ENCODE data around the gene EMC9. TPM values are rescaled to one million over a fixed set of nuclear protein-coding genes. Genes with fewer than 3 reads are reported as not detected.

EMC9 gene
- total and polyA plus RNA-seq, 9 donors = 5.1 to 30.7 (median 17.3) TPM

DNA sequence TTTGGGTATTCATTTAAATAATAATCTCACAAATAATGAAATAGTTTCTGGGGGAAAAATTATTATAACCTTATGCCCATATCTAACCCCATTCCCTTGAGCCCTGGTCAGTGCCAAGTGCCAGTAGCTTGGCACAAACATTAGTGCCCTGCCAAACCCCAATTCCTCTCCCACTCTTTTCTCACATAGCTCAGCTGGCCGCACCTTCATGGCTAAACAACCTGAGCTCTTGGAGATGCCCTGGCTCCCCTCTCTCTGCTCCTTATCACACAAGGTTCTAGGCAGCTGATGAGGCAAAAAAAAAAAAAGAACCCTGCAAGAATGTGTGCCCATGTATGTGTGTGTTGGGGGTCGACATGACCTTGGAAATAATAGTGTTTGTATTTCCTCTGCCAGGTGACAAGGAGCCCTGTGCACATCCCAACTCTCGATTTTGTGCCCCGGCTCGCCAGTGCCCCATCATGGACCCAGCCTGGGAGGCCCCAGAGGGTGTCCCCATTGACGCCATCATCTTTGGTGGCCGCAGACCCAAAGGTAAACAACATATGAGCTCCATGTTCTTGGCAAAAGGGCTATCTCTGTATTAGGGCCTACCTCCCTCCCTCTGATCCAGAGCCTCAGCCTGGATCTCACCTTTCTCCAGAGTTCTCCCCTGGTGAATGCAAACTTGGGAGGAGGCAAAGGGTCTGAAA is 38.9 kb downstream of the EMC9 start:
- Histone ChIP-seq H3K27ac (no peak overlapping the region), H3K9me3 (no peaks in the 10 kb centered on the region), H3K4me3 (no peak overlapping the region), H3K27me3 (no peaks in the 10 kb centered on the region), H3K36me3 (no peaks in the 10 kb centered on the region), H3K4me1 (ENCODE audit: insufficient read depth) (no peaks in the 10 kb centered on the region)
- intact Hi-C loops (cut with DNase I) = loop anchor here in 3 of 4 donors (5.0 to 10.0 kb wide), 2 partner anchors 40 to 48 kb away; partner anchors contain the start of gene CARMIL3 (in 2 of the 3)
- WGBS, 3 donors = 76 to 91% (median 83%) methylated on average over 7 of the region's 7 CpGs
- peak in 1 of 5 donors; percentile 6 for DNase-seq
- no peak for TF ChIP-seq POLR2A (IDR thresholded peaks at IDR 0.05)
- no peak for TF ChIP-seq EP300 (IDR thresholded peaks at IDR 0.05)
- TF ChIP-seq, protein P1, sequence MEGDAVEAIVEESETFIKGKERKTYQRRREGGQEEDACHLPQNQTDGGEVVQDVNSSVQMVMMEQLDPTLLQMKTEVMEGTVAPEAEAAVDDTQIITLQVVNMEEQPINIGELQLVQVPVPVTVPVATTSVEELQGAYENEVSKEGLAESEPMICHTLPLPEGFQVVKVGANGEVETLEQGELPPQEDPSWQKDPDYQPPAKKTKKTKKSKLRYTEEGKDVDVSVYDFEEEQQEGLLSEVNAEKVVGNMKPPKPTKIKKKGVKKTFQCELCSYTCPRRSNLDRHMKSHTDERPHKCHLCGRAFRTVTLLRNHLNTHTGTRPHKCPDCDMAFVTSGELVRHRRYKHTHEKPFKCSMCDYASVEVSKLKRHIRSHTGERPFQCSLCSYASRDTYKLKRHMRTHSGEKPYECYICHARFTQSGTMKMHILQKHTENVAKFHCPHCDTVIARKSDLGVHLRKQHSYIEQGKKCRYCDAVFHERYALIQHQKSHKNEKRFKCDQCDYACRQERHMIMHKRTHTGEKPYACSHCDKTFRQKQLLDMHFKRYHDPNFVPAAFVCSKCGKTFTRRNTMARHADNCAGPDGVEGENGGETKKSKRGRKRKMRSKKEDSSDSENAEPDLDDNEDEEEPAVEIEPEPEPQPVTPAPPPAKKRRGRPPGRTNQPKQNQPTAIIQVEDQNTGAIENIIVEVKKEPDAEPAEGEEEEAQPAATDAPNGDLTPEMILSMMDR (IDR thresholded peaks at IDR 0.05) = no peak

DNA sequence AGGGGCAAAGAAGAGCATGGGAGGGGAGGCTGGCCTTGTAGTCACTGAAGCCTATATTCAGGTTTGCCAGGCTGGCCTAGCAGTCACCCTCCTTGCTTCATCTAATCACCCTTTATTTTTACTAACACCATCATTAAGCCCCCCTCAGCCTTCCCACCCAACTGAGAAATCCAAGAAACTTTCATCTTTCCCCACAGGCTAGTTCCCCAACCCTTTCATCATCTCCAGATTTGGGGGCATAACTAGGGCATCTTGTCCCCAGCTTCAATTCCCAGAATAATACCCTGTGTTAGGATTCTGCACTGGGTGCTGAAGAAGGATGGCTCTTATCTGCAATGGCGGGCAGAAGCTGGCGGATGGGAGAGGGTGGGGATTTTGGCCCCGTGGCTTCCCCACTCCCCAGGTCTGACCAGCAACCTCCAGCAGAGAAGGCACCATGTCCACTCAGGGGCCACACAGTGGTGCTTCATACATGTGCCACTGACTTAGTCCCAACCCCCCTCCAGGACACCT is 40.4 kb downstream of the EMC9 start:
- no peak overlapping the region for H3K27ac ChIP-seq
- no peak for TF ChIP-seq EP300 (IDR thresholded peaks at IDR 0.05)
- TF ChIP-seq, protein P1 (IDR thresholded peaks at IDR 0.05) = no peak
- TF ChIP-seq POLR2A (IDR thresholded peaks at IDR 0.05) = no peak
- no peak for DNase-seq
- intact Hi-C loops (cut with DNase I) = loop anchor here in 3 of 4 donors (5.0 to 10.0 kb wide), 2 partner anchors 39 to 46 kb away; partner anchors contain the start of gene CARMIL3 (in 2 of the 3)
- no peaks in the 10 kb centered on the region for H3K36me3 ChIP-seq
- 83 to 100% (median 93%) methylated on average over 3 of the region's 3 CpGs for WGBS, 3 donors
- no peaks in the 10 kb centered on the region for H3K4me1 ChIP-seq (ENCODE audit: insufficient read depth)
- H3K27me3 ChIP-seq = no peaks in the 10 kb centered on the region
- H3K4me3 ChIP-seq = no peak overlapping the region
- H3K9me3 ChIP-seq = no peaks in the 10 kb centered on the region

DNA sequence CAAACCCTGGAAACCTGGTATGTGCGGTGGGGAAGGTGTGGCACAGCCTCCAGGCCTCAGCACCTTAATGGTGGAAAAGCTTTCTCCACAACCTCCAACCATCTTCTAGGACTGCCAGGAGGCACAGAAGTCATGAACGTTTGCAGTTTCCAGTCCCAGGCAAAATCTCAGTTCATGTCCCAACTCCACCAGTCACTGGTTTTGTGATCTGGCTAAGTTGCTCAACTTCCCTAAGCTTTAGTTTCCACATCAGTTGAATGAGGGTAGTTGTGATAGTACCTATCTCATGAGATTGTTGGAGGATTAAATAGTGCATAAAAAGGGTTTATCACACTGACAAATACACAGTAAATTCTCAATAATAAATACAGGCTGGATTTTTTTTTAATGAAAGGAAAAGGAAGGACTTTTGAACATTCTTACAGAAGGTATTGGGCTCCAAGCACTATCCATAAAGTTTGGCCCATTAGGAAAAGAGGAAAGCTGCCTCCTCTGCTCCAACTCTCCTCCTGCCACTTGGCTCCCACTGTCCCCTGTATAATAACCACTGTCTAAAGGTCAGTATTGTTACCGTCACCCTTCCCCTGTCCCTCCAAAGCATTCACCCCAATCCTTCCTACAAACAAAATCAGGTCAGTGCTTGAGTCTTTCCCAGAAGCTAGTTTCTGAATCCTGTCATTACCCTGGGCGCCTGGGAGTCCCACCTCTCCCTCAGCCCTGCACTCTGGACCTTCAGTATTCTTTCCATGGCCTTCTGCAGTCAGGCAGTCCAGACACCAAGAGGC is 41.0 kb downstream of the EMC9 start:
- TF ChIP-seq, protein P1 (IDR thresholded peaks at IDR 0.05) = no peak
- TF ChIP-seq EP300 (IDR thresholded peaks at IDR 0.05) = no peak
- Histone ChIP-seq H3K4me1 (ENCODE audit: insufficient read depth) (no peaks in the 10 kb centered on the region), H3K27me3 (no peaks in the 10 kb centered on the region), H3K4me3 (no peak overlapping the region), H3K27ac (no peak overlapping the region), H3K36me3 (no peaks in the 10 kb centered on the region), H3K9me3 (no peaks in the 10 kb centered on the region)
- intact Hi-C loops (cut with DNase I) = loop anchor here in 3 of 4 donors (5.0 to 10.0 kb wide), 2 partner anchors 38 to 46 kb away; partner anchors contain the start of gene CARMIL3 (in 2 of the 3)
- DNase-seq = no peak
- 78 to 87% (median 80%) methylated on average over 4 of the region's 4 CpGs for WGBS, 3 donors

DNA sequence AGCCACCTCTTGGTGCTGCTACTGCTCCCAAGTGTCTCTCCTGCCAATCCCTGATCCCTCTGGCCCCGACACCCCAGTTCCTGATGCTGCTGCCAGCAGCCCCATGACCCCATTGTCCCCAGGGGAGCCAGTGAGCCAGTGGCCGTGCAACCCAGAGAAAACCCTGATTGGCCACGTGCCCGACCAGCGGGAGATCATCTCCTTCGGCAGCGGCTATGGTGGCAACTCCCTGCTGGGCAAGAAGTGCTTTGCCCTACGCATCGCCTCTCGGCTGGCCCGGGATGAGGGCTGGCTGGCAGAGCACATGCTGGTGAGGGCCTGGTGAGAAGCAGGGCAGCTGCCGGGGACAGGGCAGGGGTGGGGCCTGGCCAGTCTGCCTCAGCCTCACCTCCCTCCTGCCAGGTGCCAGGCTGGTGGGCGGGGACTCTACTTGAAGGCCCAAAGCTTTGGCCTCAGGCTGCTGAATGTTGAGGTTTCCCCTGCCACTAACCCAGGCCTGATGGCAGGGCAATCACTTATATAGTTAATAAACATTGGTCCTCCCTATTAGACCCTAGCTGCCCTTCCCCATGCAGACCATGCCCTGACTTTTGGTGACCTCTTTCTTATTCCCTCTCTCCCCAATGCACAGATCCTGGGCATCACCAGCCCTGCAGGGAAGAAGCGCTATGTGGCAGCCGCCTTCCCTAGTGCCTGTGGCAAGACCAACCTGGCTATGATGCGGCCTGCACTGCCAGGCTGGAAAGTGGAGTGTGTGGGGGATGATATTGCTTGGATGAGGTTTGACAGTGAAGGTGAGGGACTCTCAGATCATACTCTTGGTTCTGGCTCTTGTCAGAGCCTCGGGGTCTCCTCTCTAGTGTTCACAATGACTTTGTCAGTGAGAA is 42.2 kb downstream of the EMC9 start:
- 89 to 90% (median 89%) methylated on average over 17 of the region's 17 CpGs for WGBS, 3 donors
- no peaks in the 10 kb centered on the region for H3K4me1 ChIP-seq (ENCODE audit: insufficient read depth)
- H3K27me3 ChIP-seq = no peaks in the 10 kb centered on the region
- TF ChIP-seq POLR2A (IDR thresholded peaks at IDR 0.05) = no peak
- TF ChIP-seq, protein P1 (IDR thresholded peaks at IDR 0.05) = no peak
- TF ChIP-seq EP300 (IDR thresholded peaks at IDR 0.05) = no peak
- no peaks in the 10 kb centered on the region for H3K9me3 ChIP-seq
- DNase-seq = peak in 1 of 5 donors; percentile 26
- H3K4me3 ChIP-seq = no peak overlapping the region
- no peaks in the 10 kb centered on the region for H3K36me3 ChIP-seq
- intact Hi-C loops (cut with DNase I) = loop anchor here in 1 of 4 donors (10.0 kb wide), 1 partner anchor 114 kb away; the partner anchor contains the start of gene DHRS4L2
- H3K27ac ChIP-seq = no peak overlapping the region
